DOHH2 (cell line): ENCODE results near the gene TACC2.
"Not testable (repeated sequence)": the region's sequence is repeated elsewhere in the genome, so short reads cannot be mapped to it uniquely, and the experiment has no call there.

Experiments used
- H3F3A ChIP-seq: fragments of 200-600 bp; sonication (generic), shearing (Covaris generic); 2 replicates; pipeline ENCODE4 v1.6.0; 2016; ENCODE audit warnings: antibody characterized with exemption, mild to moderate bottlenecking; ENCODE audit not compliant: control insufficient read depth, insufficient read depth
- H3K27ac ChIP-seq: fragments of 200-600 bp; sonication (generic); 2 replicates; pipeline ENCODE4 v1.5.1; 2014; ENCODE audit warnings: low read depth, mild to moderate bottlenecking, low read length, moderate library complexity
- H3K27me3 ChIP-seq: fragments of 200-600 bp; sonication (generic); 2 replicates; pipeline ENCODE4 v1.6.1; 2014; ENCODE audit warnings: mild to moderate bottlenecking, low read length, mixed read lengths; ENCODE audit not compliant: control insufficient read depth
- H3K36me3 ChIP-seq: fragments of 200-600 bp; sonication (generic); 2 replicates; pipeline ENCODE4 v1.6.1; 2014; ENCODE audit warnings: mild to moderate bottlenecking, low read length, moderate library complexity, mixed read lengths; ENCODE audit not compliant: control insufficient read depth
- H3K4me1 ChIP-seq: fragments of 200-600 bp; sonication (generic); 2 replicates; pipeline ENCODE4 v1.6.1; 2014; ENCODE audit warnings: mild to moderate bottlenecking, low read length, mixed read lengths; ENCODE audit not compliant: control insufficient read depth
- H3K4me2 ChIP-seq: fragments of 200-600 bp; sonication (generic); 2 replicates; pipeline ENCODE4 v1.6.0; 2014; ENCODE audit warnings: mild to moderate bottlenecking, low read length, moderate library complexity
- H3K4me3 ChIP-seq: fragments of 200-600 bp; sonication (generic); 2 replicates; pipeline ENCODE4 v1.5.1; 2014; ENCODE audit warnings: mild to moderate bottlenecking, low read length, mixed read lengths
- H3K79me2 ChIP-seq: fragments of 200-600 bp; sonication (generic); 2 replicates; pipeline ENCODE4 v1.6.1; 2014; ENCODE audit warnings: mild to moderate bottlenecking, low read length, mixed read lengths; ENCODE audit not compliant: control insufficient read depth
- H3K9me2 ChIP-seq: fragments of 200-600 bp; sonication (generic); replicated peaks from 2 replicates; pipeline ENCODE4 v1.6.1; 2014; ENCODE audit warnings: mild to moderate bottlenecking, low read length, mixed read lengths; ENCODE audit not compliant: control insufficient read depth
- H3K9me3 ChIP-seq: fragments of 200-600 bp; sonication (generic); 2 replicates; pipeline ENCODE4 v1.6.1; 2014; ENCODE audit warnings: antibody characterized with exemption, low read length, mixed read lengths; ENCODE audit not compliant: control insufficient read depth, insufficient read depth
- H4K20me1 ChIP-seq: fragments of 200-600 bp; sonication (generic); 2 replicates; pipeline ENCODE4 v1.6.0; 2014; ENCODE audit warnings: low read depth, mild to moderate bottlenecking, antibody characterized with exemption, low read length, moderate library complexity; ENCODE audit not compliant: control insufficient read depth, insufficient read depth
- CTCF ChIP-seq: fragments of 200-600 bp; sonication (generic); IDR thresholded peaks from one replicate; pipeline ENCODE4 v1.5.1; 2014; ENCODE audit warnings: antibody characterized with exemption, mild to moderate bottlenecking, low read depth, low read length; ENCODE audit not compliant: poor library complexity, severe bottlenecking
- EZH2phosphoT487 ChIP-seq: fragments of 200-600 bp; sonication (generic); IDR thresholded peaks from 2 replicates; pipeline ENCODE4 v1.6.1; 2017; ENCODE audit warnings: borderline replicate concordance, mild to moderate bottlenecking, antibody characterized with exemption, low read length, moderate library complexity, mixed read lengths

TACC2 gene

GRCh38 chr10:122021828-122022227 lies 32.9 kb downstream of the TACC2 start:
- TF ChIP-seq CTCF (no peak), EZH2phosphoT487 (no peak)
- H4K20me1 ChIP-seq = no peaks in the 10 kb centered on the region
- no peaks in the 10 kb centered on the region for H3K4me1 ChIP-seq
- no peak overlapping the region for H3K4me3 ChIP-seq
- no peaks in the 10 kb centered on the region for H3K36me3 ChIP-seq
- H3K9me3 ChIP-seq = no peaks in the 10 kb centered on the region
- no peak overlapping the region for H3K27ac ChIP-seq
- H3K27me3 ChIP-seq = peaks cover under 1% of the 10 kb centered on the region; the same call in 1 of the 2 replicates
- no peaks in the 10 kb centered on the region for H3F3A ChIP-seq
- H3K79me2 ChIP-seq = no peaks in the 10 kb centered on the region
- no peaks in the 10 kb centered on the region for H3K9me2 ChIP-seq
- no peak overlapping the region for H3K4me2 ChIP-seq

- Histone ChIP-seq H3K27ac (no peak overlapping the region), H4K20me1 (no peaks in the 10 kb centered on the region), H3F3A (no peaks in the 10 kb centered on the region), H3K36me3 (no peaks in the 10 kb centered on the region), H3K9me2 (no peaks in the 10 kb centered on the region), H3K79me2 (no peaks in the 10 kb centered on the region), H3K4me3 (no peak overlapping the region), H3K4me1 (no peaks in the 10 kb centered on the region), H3K27me3 (no peaks in the 10 kb centered on the region; the same call in 1 of the 2 replicates), H3K9me3 (no peaks in the 10 kb centered on the region), H3K4me2 (no peak overlapping the region)
- no peak for TF ChIP-seq EZH2phosphoT487
- no peak for TF ChIP-seq CTCF
These were observed 33.3 kb downstream of the TACC2 start for GRCh38 chr10:122022276-122022675.

- not testable (repeated sequence) for H3K9me3 ChIP-seq, H4K20me1 ChIP-seq, H3K4me2 ChIP-seq, H3K4me1 ChIP-seq, H3K27me3 ChIP-seq, H3K4me3 ChIP-seq, H3F3A ChIP-seq, H3K9me2 ChIP-seq, H3K36me3 ChIP-seq, H3K79me2 ChIP-seq, H3K27ac ChIP-seq
These were observed 34.3 kb downstream of the TACC2 start for GRCh38 chr10:122023257-122023656.

DNA sequence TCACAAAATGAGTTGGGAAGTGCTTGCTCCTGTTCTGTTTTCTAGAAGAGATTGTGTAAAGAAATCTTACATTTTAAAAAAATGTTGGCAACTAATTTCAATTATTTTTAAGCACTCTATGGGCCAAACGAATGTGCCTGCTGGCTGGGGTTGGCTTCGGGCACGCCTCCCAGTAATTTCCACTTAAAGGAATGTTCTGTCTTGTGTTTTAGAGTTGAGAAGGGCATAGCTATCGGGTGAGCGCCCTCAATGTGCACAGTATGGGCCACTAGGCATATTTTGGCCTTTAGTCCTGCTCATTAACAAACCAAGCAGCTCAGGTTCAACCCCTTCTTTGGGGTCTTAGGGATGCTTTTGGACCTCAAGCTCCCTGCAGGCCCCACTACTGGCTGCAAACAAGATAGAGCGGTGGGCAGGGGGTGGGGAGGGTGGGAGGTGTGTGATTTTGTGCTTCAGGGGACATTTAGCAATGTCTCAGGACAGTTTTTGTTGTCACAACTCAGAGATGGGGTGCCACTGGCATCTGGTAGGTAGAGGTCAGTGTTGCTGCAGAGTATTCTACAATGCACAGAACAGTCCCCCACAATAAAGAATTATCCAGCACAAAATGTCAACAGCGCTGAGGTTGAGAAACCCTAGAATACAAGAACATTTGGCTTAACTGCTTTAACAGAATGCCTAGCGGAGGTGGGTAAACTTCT lies 40.7 kb downstream of the TACC2 start:
- TF ChIP-seq EZH2phosphoT487 (no peak), CTCF (no peak)
- Histone ChIP-seq H3K9me2 (no peaks in the 10 kb centered on the region), H3K4me2 (no peak overlapping the region), H3K27ac (no peak overlapping the region), H3K4me3 (no peak overlapping the region), H3K36me3 (no peaks in the 10 kb centered on the region), H4K20me1 (no peaks in the 10 kb centered on the region), H3K27me3 (no peaks in the 10 kb centered on the region), H3K4me1 (no peaks in the 10 kb centered on the region), H3F3A (no peaks in the 10 kb centered on the region), H3K79me2 (no peaks in the 10 kb centered on the region), H3K9me3 (no peaks in the 10 kb centered on the region)
